ENCODE results near the gene KLF16. TPM values are rescaled to one million over a fixed set of nuclear protein-coding genes. Genes with fewer than 3 reads are reported as not detected.

Gene KLF16
- polyA plus RNA-seq, 3 donors = 0.51 to 23.3 (median 0.67) TPM

DNA sequence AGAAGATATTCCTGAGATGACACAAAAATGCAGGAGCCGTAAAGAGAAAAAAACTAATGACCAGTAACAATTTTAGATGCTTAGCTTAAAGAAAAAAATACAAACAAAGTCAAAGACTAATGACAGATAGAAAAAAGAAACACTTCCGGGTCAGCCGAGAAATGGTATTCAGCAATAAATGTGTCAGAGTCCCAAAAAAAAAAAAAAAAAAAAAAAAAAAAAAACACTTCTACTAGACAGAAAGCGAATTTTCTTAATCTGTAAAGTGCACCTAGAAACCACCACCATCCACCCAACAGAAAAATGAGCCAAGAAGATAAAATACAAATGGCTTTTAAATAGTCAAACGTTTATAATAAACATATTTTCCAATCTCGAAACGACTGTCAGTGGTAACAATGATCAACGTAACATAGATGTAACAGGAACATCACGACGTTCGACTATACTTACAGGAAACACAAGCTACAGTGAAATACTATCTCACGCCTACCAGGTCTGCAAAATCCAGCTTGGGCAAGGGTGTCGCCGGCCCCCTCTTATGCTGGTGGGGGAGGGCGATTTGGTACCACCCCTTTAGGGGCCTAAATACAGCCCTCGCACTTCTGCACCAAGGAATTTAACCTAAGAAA is 11.3 kb upstream of the KLF16 start:
- Histone ChIP-seq H3K27ac (ENCODE audit: low read depth in 1 of 2, low read length in 2 of 2) (peak overlapping the region; percentile 20 to 98), H3K4me3 (replicated peaks in 1 of 3; ENCODE audit: low read depth in 2 of 3, low read length in 3 of 3) (peak overlapping the region; percentile 92 to 98 (median 92)), H3K27me3 (ENCODE audit: control insufficient read depth in 2 of 2, insufficient read depth in 2 of 2, low read length in 2 of 2) (no peaks in the 10 kb centered on the region), H3K79me2 (ENCODE audit: insufficient read depth, low read length) (peaks cover 62% of the 10 kb centered on the region), H3K36me3 (replicated peaks in 1 of 2; ENCODE audit: control insufficient read depth in 1 of 2, insufficient read depth in 2 of 2, low read length in 2 of 2) (peaks cover 14 to 27% of the 10 kb centered on the region in 2 donors), H3K4me2 (replicated peaks; ENCODE audit: extremely low read depth, low read length, poor library complexity, severe bottlenecking) (peak overlapping the region; percentile 84), H3K9ac (ENCODE audit: insufficient read depth, low read length, poor library complexity, severe bottlenecking) (peak overlapping the region; percentile 97), H3K4me1 (ENCODE audit: control insufficient read depth in 1 of 2, insufficient read depth in 2 of 2, low read length in 2 of 2) (peaks cover 27 to 32% of the 10 kb centered on the region in 2 donors), H3K9me3 (replicated peaks in 1 of 2; ENCODE audit: control insufficient read depth in 1 of 2, insufficient read depth in 1 of 2, low read length in 2 of 2) (no peaks in the 10 kb centered on the region), H4K20me1 (ENCODE audit: insufficient read depth, low read length) (peaks cover 52% of the 10 kb centered on the region), H2AFZ (ENCODE audit: insufficient read depth, low read depth, low read length, poor library complexity, severe bottlenecking) (no peak overlapping the region)
- no CpG with 5 or more reads among the region's 16 CpGs for WGBS (ENCODE audit: insufficient coverage)
- Mint-ChIP-seq H3K4me3 (peak overlapping the region; percentile 97 to 98), H3K9me3 (no peaks in the 10 kb centered on the region), H3K4me1 (peaks cover 25% of the 10 kb centered on the region), H3K27ac (peak overlapping the region; percentile 85 to 97 (median 94)), H3K27me3 (ENCODE audit: low read depth in 3 of 3) (no peaks in the 10 kb centered on the region), H3K36me3 (peaks cover 7 to 21% of the 10 kb centered on the region in 2 donors)
- intact Hi-C loops (cut with micrococcal nuclease) = no loop called here
- DNase-seq = peak in 2 of 3 donors; percentile 51 to 56
- TF ChIP-seq, protein P1, sequence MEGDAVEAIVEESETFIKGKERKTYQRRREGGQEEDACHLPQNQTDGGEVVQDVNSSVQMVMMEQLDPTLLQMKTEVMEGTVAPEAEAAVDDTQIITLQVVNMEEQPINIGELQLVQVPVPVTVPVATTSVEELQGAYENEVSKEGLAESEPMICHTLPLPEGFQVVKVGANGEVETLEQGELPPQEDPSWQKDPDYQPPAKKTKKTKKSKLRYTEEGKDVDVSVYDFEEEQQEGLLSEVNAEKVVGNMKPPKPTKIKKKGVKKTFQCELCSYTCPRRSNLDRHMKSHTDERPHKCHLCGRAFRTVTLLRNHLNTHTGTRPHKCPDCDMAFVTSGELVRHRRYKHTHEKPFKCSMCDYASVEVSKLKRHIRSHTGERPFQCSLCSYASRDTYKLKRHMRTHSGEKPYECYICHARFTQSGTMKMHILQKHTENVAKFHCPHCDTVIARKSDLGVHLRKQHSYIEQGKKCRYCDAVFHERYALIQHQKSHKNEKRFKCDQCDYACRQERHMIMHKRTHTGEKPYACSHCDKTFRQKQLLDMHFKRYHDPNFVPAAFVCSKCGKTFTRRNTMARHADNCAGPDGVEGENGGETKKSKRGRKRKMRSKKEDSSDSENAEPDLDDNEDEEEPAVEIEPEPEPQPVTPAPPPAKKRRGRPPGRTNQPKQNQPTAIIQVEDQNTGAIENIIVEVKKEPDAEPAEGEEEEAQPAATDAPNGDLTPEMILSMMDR (IDR thresholded peaks at IDR 0.05) = no peak

DNA sequence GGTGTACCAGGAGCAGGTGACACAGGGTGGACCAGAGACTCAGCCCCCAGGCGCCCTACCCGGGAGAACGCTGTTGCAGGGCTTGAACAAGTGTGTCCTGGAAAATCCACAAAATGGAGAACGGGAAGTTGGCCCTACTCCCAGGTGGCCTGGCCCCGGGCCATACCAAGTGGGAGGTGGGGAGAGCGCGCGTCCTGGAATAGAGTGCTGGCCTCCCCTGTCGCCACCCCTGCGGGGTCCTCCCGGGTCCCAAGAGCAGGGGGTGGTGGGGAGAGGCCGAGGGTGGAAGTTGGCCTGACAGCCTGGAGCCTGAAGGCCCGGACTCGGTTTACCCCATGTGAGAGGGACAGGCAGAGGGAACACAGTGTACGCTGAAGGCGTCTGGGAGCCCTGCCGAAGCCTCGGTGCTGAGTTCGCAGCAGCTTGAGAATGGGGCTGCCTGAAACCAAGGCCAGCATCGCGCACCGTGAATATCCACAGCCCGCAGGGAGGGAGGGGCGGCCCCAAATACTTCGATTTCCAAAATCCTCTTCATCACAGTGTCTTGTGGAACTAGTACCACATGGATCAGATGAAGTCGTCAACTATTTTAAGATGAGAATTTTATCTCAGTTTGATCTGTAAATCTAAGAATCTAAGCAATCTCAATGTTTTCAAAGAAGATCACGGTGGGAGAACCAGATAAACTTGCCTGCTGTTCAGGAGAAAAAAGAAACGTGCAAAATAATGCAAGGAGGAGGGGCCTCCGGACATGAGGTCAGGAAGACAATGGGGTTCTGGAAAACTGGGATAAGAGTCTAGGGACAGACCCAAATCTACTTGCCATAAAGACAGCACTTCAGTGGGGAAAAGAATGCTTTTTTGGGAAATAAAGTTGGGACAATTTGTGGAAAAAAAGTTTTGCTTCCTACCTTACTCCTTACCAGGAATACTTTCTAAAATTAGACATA is 10.4 kb upstream of the KLF16 start:
- H3K79me2 ChIP-seq (ENCODE audit: insufficient read depth, low read length) = peaks cover 66% of the 10 kb centered on the region
- peaks cover 25% of the 10 kb centered on the region for H3K4me1 Mint-ChIP-seq
- H2AFZ ChIP-seq (ENCODE audit: insufficient read depth, low read depth, low read length, poor library complexity, severe bottlenecking) = no peak overlapping the region
- H3K9me3 ChIP-seq (replicated peaks in 1 of 2; ENCODE audit: control insufficient read depth in 1 of 2, insufficient read depth in 1 of 2, low read length in 2 of 2) = no peaks in the 10 kb centered on the region
- H3K9ac ChIP-seq (ENCODE audit: insufficient read depth, low read length, poor library complexity, severe bottlenecking) = no peak overlapping the region
- H3K4me3 ChIP-seq (replicated peaks in 1 of 3; ENCODE audit: low read depth in 2 of 3, low read length in 3 of 3) = peak overlapping the region in 1 of 3 experiments; percentile 92
- WGBS (ENCODE audit: insufficient coverage) = 81% methylated on average over 15 of the region's 29 CpGs
- peaks cover 52% of the 10 kb centered on the region for H4K20me1 ChIP-seq (ENCODE audit: insufficient read depth, low read length)
- H3K4me3 Mint-ChIP-seq = peak overlapping the region; percentile 72 to 97
- H3K9me3 Mint-ChIP-seq = no peaks in the 10 kb centered on the region
- intact Hi-C loops (cut with micrococcal nuclease) = no loop called here
- peaks cover 7 to 26% of the 10 kb centered on the region in 2 donors for H3K36me3 Mint-ChIP-seq
- H3K36me3 ChIP-seq (replicated peaks in 1 of 2; ENCODE audit: control insufficient read depth in 1 of 2, insufficient read depth in 2 of 2, low read length in 2 of 2) = peaks cover 14 to 27% of the 10 kb centered on the region in 2 donors
- H3K27me3 Mint-ChIP-seq (ENCODE audit: low read depth in 3 of 3) = no peaks in the 10 kb centered on the region
- peak overlapping the region in 1 of 2 donors; percentile 98 for H3K27ac ChIP-seq (ENCODE audit: low read depth in 1 of 2, low read length in 2 of 2)
- no peak for DNase-seq
- TF ChIP-seq, protein P1 (IDR thresholded peaks at IDR 0.05) = no peak
- peak overlapping the region; percentile 85 to 97 (median 94) for H3K27ac Mint-ChIP-seq
- H3K27me3 ChIP-seq (ENCODE audit: control insufficient read depth in 2 of 2, insufficient read depth in 2 of 2, low read length in 2 of 2) = no peaks in the 10 kb centered on the region
- H3K4me2 ChIP-seq (replicated peaks; ENCODE audit: extremely low read depth, low read length, poor library complexity, severe bottlenecking) = peak overlapping the region; percentile 84
- H3K4me1 ChIP-seq (ENCODE audit: control insufficient read depth in 1 of 2, insufficient read depth in 2 of 2, low read length in 2 of 2) = peaks cover 27 to 32% of the 10 kb centered on the region in 2 donors
